DND-41 (cell line): Measurements from ENCODE around the gene CCDC121.
A peak's percentile ranks its signal among the peaks of the same experiment; 100 is the strongest.

Experiments
- ATAC-seq: fragments of 200-7000 bp; cut with Tn5 transposase; 3 replicates; pipeline ENCODE4 v1.9.1; 2021; ENCODE audit warnings: low read depth; ENCODE audit not compliant: insufficient read depth
- DNase-seq: peaks from one replicate; pipeline ENCODE4 v3.0.0-alpha.2; 2020
- H2AFZ ChIP-seq: 2 replicates; pipeline ENCODE4 v1.6.0; 2012; ENCODE audit warnings: low read depth, low read length
- H3K27ac ChIP-seq: 2 replicates; pipeline ENCODE4 v1.5.1; 2012; ENCODE audit warnings: low read length, inconsistent platforms
- H3K27me3 ChIP-seq: fragments of 200-600 bp; sonication (generic); 2 replicates; pipeline ENCODE4 v1.6.0; 2012; ENCODE audit warnings: low read length, mild to moderate bottlenecking, inconsistent platforms; ENCODE audit not compliant: insufficient read depth, poor library complexity
- H3K36me3 ChIP-seq: 2 replicates; pipeline ENCODE4 v1.5.1; 2012; ENCODE audit warnings: low read length, inconsistent platforms; ENCODE audit not compliant: insufficient read depth
- H3K4me1 ChIP-seq: 2 replicates; pipeline ENCODE4 v1.5.1; 2012; ENCODE audit warnings: mild to moderate bottlenecking, low read length; ENCODE audit not compliant: insufficient read depth
- H3K4me2 ChIP-seq: 2 replicates; pipeline ENCODE4 v1.6.0; 2012; ENCODE audit warnings: mild to moderate bottlenecking, moderate library complexity, low read length, inconsistent platforms; ENCODE audit not compliant: insufficient read depth
- H3K4me3 ChIP-seq, 2 experiments: fragments of 200-600 bp in 1 of 2; shearing (Covaris generic) in 1 of 2; 2 replicates each; pipeline ENCODE4 v1.5.1; 2012 to 2016; ENCODE audit warnings: inconsistent platforms in 2 of 2, low read length in 2 of 2, mild to moderate bottlenecking in 2 of 2, low read depth in 1 of 2, moderate library complexity in 1 of 2
- H3K79me2 ChIP-seq: 2 replicates; pipeline ENCODE4 v1.6.0; 2012; ENCODE audit warnings: low read length, inconsistent platforms; ENCODE audit not compliant: insufficient read depth
- H3K9ac ChIP-seq: 2 replicates; pipeline ENCODE4 v1.6.0; 2012; ENCODE audit warnings: low read depth, mild to moderate bottlenecking, inconsistent platforms, low read length, moderate library complexity
- H3K9me3 ChIP-seq: 2 replicates; pipeline ENCODE4 v1.5.1; 2012; ENCODE audit warnings: low read length, moderate library complexity, mild to moderate bottlenecking, inconsistent platforms; ENCODE audit not compliant: insufficient read depth, severe bottlenecking
- H4K20me1 ChIP-seq: 2 replicates; pipeline ENCODE4 v1.6.0; 2012; ENCODE audit warnings: low read length; ENCODE audit not compliant: insufficient read depth
- EZH2 ChIP-seq: IDR thresholded peaks from 3 replicates; pipeline ENCODE4 v1.6.1; 2012; ENCODE audit warnings: borderline replicate concordance, low read depth, mild to moderate bottlenecking, moderate library complexity, low read length, inconsistent platforms; ENCODE audit not compliant: severe bottlenecking
- TF ChIP-seq, protein P1 (sequence below): IDR thresholded peaks from 2 replicates; pipeline ENCODE4 v1.5.1; 2012; ENCODE audit warnings: borderline replicate concordance, low read length, moderate library complexity, mild to moderate bottlenecking; ENCODE audit not compliant: poor library complexity, severe bottlenecking; ENCODE audit errors: extremely low read depth

CCDC121 gene

GRCh38 chr2:27667446-27667845 is 38.6 kb upstream of the CCDC121 start:
- Histone ChIP-seq H3K4me1 (peaks cover 25% of the 10 kb centered on the region), H2AFZ (no peak overlapping the region), H3K27me3 (no peaks in the 10 kb centered on the region), H3K27ac (no peak overlapping the region), H3K9me3 (no peaks in the 10 kb centered on the region), H3K4me2 (no peak overlapping the region), H3K79me2 (peaks cover 30% of the 10 kb centered on the region), H4K20me1 (no peaks in the 10 kb centered on the region), H3K9ac (no peak overlapping the region), H3K36me3 (peaks cover 32% of the 10 kb centered on the region), H3K4me3 (no peak overlapping the region)
- DNase-seq, result no peak
- no peak for ATAC-seq
- TF ChIP-seq EZH2, result no peak
- TF ChIP-seq, protein P1, sequence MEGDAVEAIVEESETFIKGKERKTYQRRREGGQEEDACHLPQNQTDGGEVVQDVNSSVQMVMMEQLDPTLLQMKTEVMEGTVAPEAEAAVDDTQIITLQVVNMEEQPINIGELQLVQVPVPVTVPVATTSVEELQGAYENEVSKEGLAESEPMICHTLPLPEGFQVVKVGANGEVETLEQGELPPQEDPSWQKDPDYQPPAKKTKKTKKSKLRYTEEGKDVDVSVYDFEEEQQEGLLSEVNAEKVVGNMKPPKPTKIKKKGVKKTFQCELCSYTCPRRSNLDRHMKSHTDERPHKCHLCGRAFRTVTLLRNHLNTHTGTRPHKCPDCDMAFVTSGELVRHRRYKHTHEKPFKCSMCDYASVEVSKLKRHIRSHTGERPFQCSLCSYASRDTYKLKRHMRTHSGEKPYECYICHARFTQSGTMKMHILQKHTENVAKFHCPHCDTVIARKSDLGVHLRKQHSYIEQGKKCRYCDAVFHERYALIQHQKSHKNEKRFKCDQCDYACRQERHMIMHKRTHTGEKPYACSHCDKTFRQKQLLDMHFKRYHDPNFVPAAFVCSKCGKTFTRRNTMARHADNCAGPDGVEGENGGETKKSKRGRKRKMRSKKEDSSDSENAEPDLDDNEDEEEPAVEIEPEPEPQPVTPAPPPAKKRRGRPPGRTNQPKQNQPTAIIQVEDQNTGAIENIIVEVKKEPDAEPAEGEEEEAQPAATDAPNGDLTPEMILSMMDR, result no peak

GRCh38 chr2:27664622-27665363 is 36.0 kb upstream of the CCDC121 start:
- H2AFZ ChIP-seq, result peak overlapping the region; percentile 98
- H4K20me1 ChIP-seq, result no peaks in the 10 kb centered on the region
- no peaks in the 10 kb centered on the region for H3K27me3 ChIP-seq
- H3K79me2 ChIP-seq, result peaks cover 47% of the 10 kb centered on the region
- DNase-seq, result no peak
- H3K36me3 ChIP-seq, result peaks cover 48% of the 10 kb centered on the region
- H3K4me3 ChIP-seq, result peak overlapping the region; percentile 63 to 85; a peak in 3 of 4 replicates
- TF ChIP-seq, protein P1, result no peak
- TF ChIP-seq EZH2, result no peak
- peak overlapping the region; percentile 67 for H3K9ac ChIP-seq
- H3K4me1 ChIP-seq, result peaks cover 43% of the 10 kb centered on the region
- peak overlapping the region; percentile 95 for H3K4me2 ChIP-seq
- H3K27ac ChIP-seq, result peak overlapping the region; percentile 90
- ATAC-seq, result no peak
- no peaks in the 10 kb centered on the region for H3K9me3 ChIP-seq

DNA sequence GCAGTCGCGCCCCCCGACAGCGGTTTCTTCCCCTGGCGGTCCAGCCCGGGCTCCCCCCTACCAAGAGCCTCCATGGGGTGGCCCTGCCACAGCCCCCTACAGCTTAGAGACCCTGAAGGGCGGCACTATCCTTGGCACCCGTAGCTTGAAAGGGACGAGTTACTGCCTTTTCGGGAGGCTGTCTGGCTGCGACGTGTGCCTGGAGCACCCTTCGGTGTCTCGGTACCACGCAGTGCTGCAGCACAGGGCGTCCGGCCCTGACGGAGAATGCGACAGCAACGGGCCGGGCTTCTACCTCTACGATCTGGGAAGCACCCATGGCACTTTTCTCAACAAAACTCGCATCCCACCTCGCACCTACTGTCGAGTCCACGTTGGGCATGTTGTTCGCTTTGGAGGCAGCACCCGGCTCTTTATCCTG is 35.4 kb upstream of the CCDC121 start:
- H3K4me1 ChIP-seq, result peaks cover 43% of the 10 kb centered on the region
- H4K20me1 ChIP-seq, result no peaks in the 10 kb centered on the region
- H3K4me2 ChIP-seq, result peak overlapping the region; percentile 95
- no peaks in the 10 kb centered on the region for H3K27me3 ChIP-seq
- no peaks in the 10 kb centered on the region for H3K9me3 ChIP-seq
- H3K27ac ChIP-seq, result peak overlapping the region; percentile 90
- H3K9ac ChIP-seq, result peak overlapping the region; percentile 67
- no peak for DNase-seq
- peak; percentile 18; the same call in 2 of the 3 replicates for ATAC-seq
- H2AFZ ChIP-seq, result peak overlapping the region; percentile 98
- H3K36me3 ChIP-seq, result peaks cover 49% of the 10 kb centered on the region
- H3K4me3 ChIP-seq, result peak overlapping the region; percentile 63 to 85; a peak in 3 of 4 replicates
- H3K79me2 ChIP-seq, result peaks cover 47% of the 10 kb centered on the region
- TF ChIP-seq EZH2, result no peak
- TF ChIP-seq, protein P1, result no peak
